ENCODE results near the gene MKLN1. TPM values are rescaled to one million over a fixed set of nuclear protein-coding genes. Genes with fewer than 3 reads are reported as not detected.
A peak's percentile ranks its signal among the peaks of the same experiment; 100 is the strongest.

Gene MKLN1
- total RNA-seq, 1 experiment from 2014 or later, result 55.6 TPM

- DNase-seq (ENCODE audit: low read depth, low spot score), result peak; percentile 40
- in situ Hi-C loops (cut with HindIII; ENCODE audit: low pct_unique_long_range_greater_than_20kb, low sequenced_read_pairs), result no loop called here
These were observed 9.3 kb downstream of the MKLN1 start for GRCh38 chr7:131336956-131337355.

- no peak for DNase-seq (ENCODE audit: low read depth, low spot score)
- in situ Hi-C loops (cut with HindIII; ENCODE audit: low pct_unique_long_range_greater_than_20kb, low sequenced_read_pairs), result no loop called here
These were observed 10.5 kb downstream of the MKLN1 start for GRCh38 chr7:131338173-131338572.

GRCh38 chr7:131338691-131339390 is 11.2 kb downstream of the MKLN1 start:
- no peak for DNase-seq (ENCODE audit: low read depth, low spot score)
- in situ Hi-C loops (cut with HindIII; ENCODE audit: low pct_unique_long_range_greater_than_20kb, low sequenced_read_pairs), result no loop called here

GRCh38 chr7:131341690-131342089 is 14.0 kb downstream of the MKLN1 start:
- DNase-seq (ENCODE audit: low read depth, low spot score), result no peak
- in situ Hi-C loops (cut with HindIII; ENCODE audit: low pct_unique_long_range_greater_than_20kb, low sequenced_read_pairs), result no loop called here

GRCh38 chr7:131342864-131343442 is 15.3 kb downstream of the MKLN1 start:
- in situ Hi-C loops (cut with HindIII; ENCODE audit: low pct_unique_long_range_greater_than_20kb, low sequenced_read_pairs), result no loop called here
- DNase-seq (ENCODE audit: low read depth, low spot score), result no peak

GRCh38 chr7:131346885-131347592 is 19.4 kb downstream of the MKLN1 start:
- in situ Hi-C loops (cut with HindIII; ENCODE audit: low pct_unique_long_range_greater_than_20kb, low sequenced_read_pairs), result no loop called here
- no peak for DNase-seq (ENCODE audit: low read depth, low spot score)

- in situ Hi-C loops (cut with HindIII; ENCODE audit: low pct_unique_long_range_greater_than_20kb, low sequenced_read_pairs), result no loop called here
- DNase-seq (ENCODE audit: low read depth, low spot score), result no peak
These were observed 24.4 kb downstream of the MKLN1 start for GRCh38 chr7:131352032-131352431.

GRCh38 chr7:131354390-131354789 is 26.7 kb downstream of the MKLN1 start:
- in situ Hi-C loops (cut with HindIII; ENCODE audit: low pct_unique_long_range_greater_than_20kb, low sequenced_read_pairs), result no loop called here
- DNase-seq (ENCODE audit: low read depth, low spot score), result no peak

- in situ Hi-C loops (cut with HindIII; ENCODE audit: low pct_unique_long_range_greater_than_20kb, low sequenced_read_pairs), result no loop called here
These were observed 28.5 kb downstream of the MKLN1 start for GRCh38 chr7:131355917-131356777.

GRCh38 chr7:131357282-131357880 is 29.7 kb downstream of the MKLN1 start:
- in situ Hi-C loops (cut with HindIII; ENCODE audit: low pct_unique_long_range_greater_than_20kb, low sequenced_read_pairs), result no loop called here
- DNase-seq (ENCODE audit: low read depth, low spot score), result no peak

More at GRCh38 chr7:131355917-131356777, 28.5 kb downstream of the MKLN1 start:
- no peak for DNase-seq (ENCODE audit: low read depth, low spot score)

- in situ Hi-C loops (cut with HindIII; ENCODE audit: low pct_unique_long_range_greater_than_20kb, low sequenced_read_pairs), result no loop called here
- DNase-seq (ENCODE audit: low read depth, low spot score), result no peak
These were observed 31.0 kb downstream of the MKLN1 start for GRCh38 chr7:131358636-131359035.

- no peak for DNase-seq (ENCODE audit: low read depth, low spot score)
- in situ Hi-C loops (cut with HindIII; ENCODE audit: low pct_unique_long_range_greater_than_20kb, low sequenced_read_pairs), result no loop called here
These were observed 31.6 kb downstream of the MKLN1 start for GRCh38 chr7:131359136-131359776.

- in situ Hi-C loops (cut with HindIII; ENCODE audit: low pct_unique_long_range_greater_than_20kb, low sequenced_read_pairs), result no loop called here
- no peak for DNase-seq (ENCODE audit: low read depth, low spot score)
These were observed 36.0 kb downstream of the MKLN1 start for GRCh38 chr7:131363719-131364118.

GRCh38 chr7:131364767-131365344 is 37.2 kb downstream of the MKLN1 start:
- in situ Hi-C loops (cut with HindIII; ENCODE audit: low pct_unique_long_range_greater_than_20kb, low sequenced_read_pairs), result no loop called here
- DNase-seq (ENCODE audit: low read depth, low spot score), result no peak

- no peak for DNase-seq (ENCODE audit: low read depth, low spot score)
- in situ Hi-C loops (cut with HindIII; ENCODE audit: low pct_unique_long_range_greater_than_20kb, low sequenced_read_pairs), result no loop called here
These were observed 38.2 kb downstream of the MKLN1 start for GRCh38 chr7:131365838-131366237.

- no peak for DNase-seq (ENCODE audit: low read depth, low spot score)
- in situ Hi-C loops (cut with HindIII; ENCODE audit: low pct_unique_long_range_greater_than_20kb, low sequenced_read_pairs), result no loop called here
These were observed 41.7 kb downstream of the MKLN1 start for GRCh38 chr7:131369354-131369753.

- peak; percentile 8 for DNase-seq (ENCODE audit: low read depth, low spot score)
- in situ Hi-C loops (cut with HindIII; ENCODE audit: low pct_unique_long_range_greater_than_20kb, low sequenced_read_pairs), result no loop called here
These were observed 42.9 kb downstream of the MKLN1 start for GRCh38 chr7:131370523-131370968.
